HCT116 (cell line): ENCODE data around the gene SCN4A. TPM values are rescaled to one million over a fixed set of nuclear protein-coding genes. Genes with fewer than 3 reads are reported as not detected.

ENCODE experiments used
- ATAC-seq: fragments of 200-7000 bp; cut with Tn5 transposase; 2 replicates; pipeline ENCODE4 v1.9.1; 2020; ENCODE audit warnings: mild to moderate bottlenecking, moderate library complexity
- BruUV-seq: library from RNA; stranded (reverse); fragments of 400-500 nt; replicated peaks from 2 replicates; lab custom pipeline; 2021; lab: Mats Ljungman, UMichigan
- CTCF ChIA-PET: fragments of 300-600 bp; sonication (Branson Sonifier 250); formaldehyde crosslinking; loops from one replicate; lab custom pipeline; 2021; ENCODE audit warnings: antibody characterized with exemption; lab: Charles Lee
- POLR2A ChIA-PET: fragments of 300-600, 350-600 bp; sonication (Branson Sonifier 250); formaldehyde crosslinking; loops from one replicate; lab custom pipeline; 2021; ENCODE audit warnings: antibody characterized with exemption; lab: Charles Lee
- RAD21 ChIA-PET, 2 experiments: fragments of 300-600 bp; sonication (Branson Sonifier 250); formaldehyde crosslinking; loops; one replicate each; lab custom pipeline; 2023; ENCODE audit warnings: low total read pairs in 2 of 2; ENCODE audit not compliant: uncharacterized antibody in 2 of 2, unreplicated experiment in 2 of 2, low non-redundant PET in 1 of 2; lab: Charles Lee
- DNase-seq: peaks from one replicate; pipeline ENCODE4 v3.0.0-alpha.2; 2010; ENCODE audit warnings: low read depth, low spot score
- H2AFZ ChIP-seq: fragments of 200-600 bp; shearing (Covaris generic), sonication (generic); 2 replicates; pipeline ENCODE4 v1.6.1; 2017; ENCODE audit warnings: low read depth, mixed run types, mixed read lengths, antibody characterized with exemption, low read length; ENCODE audit not compliant: poor library complexity, severe bottlenecking
- H3K27ac ChIP-seq: 2 replicates; pipeline ENCODE4 v1.5.1; 2012; ENCODE audit warnings: low read depth, low read length
- H3K27me3 ChIP-seq: fragments of 200-600 bp; sonication (generic); 2 replicates; pipeline ENCODE4 v1.6.1; 2016; ENCODE audit warnings: mixed run types, low read length, mixed read lengths; ENCODE audit not compliant: insufficient read depth
- H3K36me3 ChIP-seq, 2 experiments: fragments of 200-500 bp in 1 of 2; fragments of 200-600 bp in 1 of 2; sonication (Bioruptor generic) in 1 of 2; sonication (generic) in 1 of 2; 2 replicates each; pipeline versions ENCODE4 v1.5.1 to v1.6.1; 2014 to 2016; ENCODE audit warnings: low read length in 2 of 2, inconsistent platforms in 1 of 2, mixed read lengths in 1 of 2, mixed run types in 1 of 2; ENCODE audit not compliant: insufficient read depth in 2 of 2, control insufficient read depth in 1 of 2
- H3K4me1 ChIP-seq, 2 experiments: fragments of 200-600 bp in 1 of 2; sonication (generic) in 1 of 2; 2 replicates each; pipeline versions ENCODE4 v1.5.1 to v1.6.1; 2012 to 2017; ENCODE audit warnings: low read length in 2 of 2, inconsistent platforms in 1 of 2, mild to moderate bottlenecking in 1 of 2, mixed read lengths in 1 of 2, mixed run types in 1 of 2, moderate library complexity in 1 of 2; ENCODE audit not compliant: insufficient read depth in 2 of 2, control insufficient read depth in 1 of 2
- H3K4me2 ChIP-seq: fragments of 200-600 bp; sonication (generic); 2 replicates; pipeline ENCODE4 v1.6.1; 2017; ENCODE audit warnings: mixed run types, low read length, mixed read lengths
- H3K4me3 ChIP-seq, 2 experiments: fragments of 200-600 bp in 1 of 2; sonication (generic) in 1 of 2; replicated peaks in 1 of 2; 2 replicates each; pipeline ENCODE4 v1.5.1; 2011 to 2016; ENCODE audit warnings: low read length in 2 of 2, control low read depth in 1 of 2, low read depth in 1 of 2, mild to moderate bottlenecking in 1 of 2, mixed read lengths in 1 of 2, mixed run types in 1 of 2
- H3K79me2 ChIP-seq: fragments of 200-600 bp; sonication (generic); 2 replicates; pipeline ENCODE4 v1.6.1; 2017; ENCODE audit warnings: mild to moderate bottlenecking, mixed run types, low read length, moderate library complexity, mixed read lengths; ENCODE audit not compliant: insufficient read depth
- H3K9ac ChIP-seq: fragments of 200-600 bp; sonication (generic); 2 replicates; pipeline ENCODE4 v1.6.1; 2016; ENCODE audit warnings: low read length, mixed read lengths
- H3K9me2 ChIP-seq: fragments of 200-600 bp; sonication (generic), shearing (Covaris generic); 2 replicates; pipeline ENCODE4 v1.6.1; 2017; ENCODE audit warnings: mixed run types, mild to moderate bottlenecking, moderate library complexity; ENCODE audit not compliant: insufficient read depth
- H3K9me3 ChIP-seq, 2 experiments: fragments of 200-500 bp in 1 of 2; fragments of 200-600 bp in 1 of 2; sonication (Bioruptor generic) in 1 of 2; sonication (generic) in 1 of 2; 2 replicates each; pipeline ENCODE4 v1.6.1; 2014 to 2017; ENCODE audit warnings: low read length in 2 of 2, mixed read lengths in 2 of 2, inconsistent platforms in 1 of 2, low read depth in 1 of 2, mild to moderate bottlenecking in 1 of 2, mixed run types in 1 of 2, moderate library complexity in 1 of 2; ENCODE audit not compliant: control insufficient read depth in 1 of 2, insufficient read depth in 1 of 2
- H4K20me1 ChIP-seq: fragments of 200-600 bp; sonication (generic), shearing (Covaris generic); 2 replicates; pipeline ENCODE4 v1.6.1; 2017; ENCODE audit warnings: mixed run types, mild to moderate bottlenecking, moderate library complexity; ENCODE audit not compliant: insufficient read depth
- CBX3 ChIP-seq: IDR thresholded peaks from 2 replicates; pipeline ENCODE4 v1.6.1; 2012; ENCODE audit warnings: low read depth
- EGR1 ChIP-seq: IDR thresholded peaks from 2 replicates; pipeline ENCODE4 v1.6.1; 2012; ENCODE audit warnings: low read depth
- EZH2 ChIP-seq: fragments of 200-600 bp; sonication (generic); IDR thresholded peaks from 2 replicates; pipeline ENCODE4 v1.6.1; 2017; ENCODE audit warnings: antibody characterized with exemption, mixed run types
- EZH2phosphoT487 ChIP-seq: fragments of 200-600 bp; IDR thresholded peaks from 2 replicates; pipeline ENCODE4 v1.6.1; 2018; ENCODE audit warnings: antibody characterized with exemption, borderline replicate concordance
- FOSL1 ChIP-seq: IDR thresholded peaks from 2 replicates; pipeline ENCODE4 v1.6.1; 2012; ENCODE audit warnings: low read depth
- POLR2A ChIP-seq: IDR thresholded peaks from 2 replicates; pipeline ENCODE4 v1.7.0; 2011; ENCODE audit warnings: borderline replicate concordance; ENCODE audit not compliant: insufficient read depth, insufficient read length; ENCODE audit errors: extremely low read depth
- SIN3A ChIP-seq: IDR thresholded peaks from 2 replicates; pipeline ENCODE4 v1.6.1; 2012; ENCODE audit warnings: low read depth
- SP1 ChIP-seq: IDR thresholded peaks from 2 replicates; pipeline ENCODE4 v1.6.1; 2012; ENCODE audit warnings: low read depth
- SRF ChIP-seq: IDR thresholded peaks from 2 replicates; pipeline ENCODE4 v1.6.1; 2012; ENCODE audit warnings: low read depth
- YY1 ChIP-seq: IDR thresholded peaks from 2 replicates; pipeline ENCODE4 v1.6.1; 2011; ENCODE audit warnings: low read length, low read depth, moderate library complexity, mild to moderate bottlenecking; ENCODE audit not compliant: insufficient replicate concordance; ENCODE audit errors: extremely low read depth
- intact Hi-C: fragments of 100-400 bp; cut with micrococcal nuclease; formaldehyde crosslinking; loops from 2 replicates; pipeline ENCODE4 v1.10.0; 2022
- total RNA-seq: library from RNA; stranded (reverse); gene quantifications from one replicate; pipeline ENCODE4 v1.2.1, GENCODE V29; 2021; ENCODE audit not compliant: unreplicated experiment
- TF ChIP-seq, protein P1 (sequence below): IDR thresholded peaks from 2 replicates; pipeline ENCODE4 v1.6.1; 2011; ENCODE audit warnings: mild to moderate bottlenecking, low read length, moderate library complexity; ENCODE audit not compliant: insufficient replicate concordance; ENCODE audit errors: extremely low read depth
- TF ChIP-seq, protein P2 (sequence below): IDR thresholded peaks from 2 replicates; pipeline ENCODE4 v1.6.1; 2012; ENCODE audit warnings: low read depth
- TF ChIP-seq, protein P3 (sequence below), 3 experiments: fragments of 200-600 bp in 1 of 3; sonication (generic) in 1 of 3; IDR thresholded peaks in 2 of 3; conservative IDR thresholded peaks in 1 of 3; 2 replicates each; pipeline ENCODE4 v1.5.1; 2012 to 2017; ENCODE audit warnings: low read depth in 2 of 3, low read length in 2 of 3, antibody characterized with exemption in 1 of 3, borderline replicate concordance in 1 of 3, control low read depth in 1 of 3, mild to moderate bottlenecking in 1 of 3, mixed read lengths in 1 of 3, mixed run types in 1 of 3, moderate library complexity in 1 of 3; ENCODE audit not compliant: insufficient read depth in 1 of 3
- TF ChIP-seq, protein P4 (sequence below): IDR thresholded peaks from 2 replicates; pipeline ENCODE4 v1.6.1; 2012
- TF ChIP-seq, protein P5 (sequence below): IDR thresholded peaks from 2 replicates; pipeline ENCODE4 v1.6.1; 2012

Gene SCN4A
- total RNA-seq, 1 experiment from 2014 or later = 2.7 TPM

DNA sequence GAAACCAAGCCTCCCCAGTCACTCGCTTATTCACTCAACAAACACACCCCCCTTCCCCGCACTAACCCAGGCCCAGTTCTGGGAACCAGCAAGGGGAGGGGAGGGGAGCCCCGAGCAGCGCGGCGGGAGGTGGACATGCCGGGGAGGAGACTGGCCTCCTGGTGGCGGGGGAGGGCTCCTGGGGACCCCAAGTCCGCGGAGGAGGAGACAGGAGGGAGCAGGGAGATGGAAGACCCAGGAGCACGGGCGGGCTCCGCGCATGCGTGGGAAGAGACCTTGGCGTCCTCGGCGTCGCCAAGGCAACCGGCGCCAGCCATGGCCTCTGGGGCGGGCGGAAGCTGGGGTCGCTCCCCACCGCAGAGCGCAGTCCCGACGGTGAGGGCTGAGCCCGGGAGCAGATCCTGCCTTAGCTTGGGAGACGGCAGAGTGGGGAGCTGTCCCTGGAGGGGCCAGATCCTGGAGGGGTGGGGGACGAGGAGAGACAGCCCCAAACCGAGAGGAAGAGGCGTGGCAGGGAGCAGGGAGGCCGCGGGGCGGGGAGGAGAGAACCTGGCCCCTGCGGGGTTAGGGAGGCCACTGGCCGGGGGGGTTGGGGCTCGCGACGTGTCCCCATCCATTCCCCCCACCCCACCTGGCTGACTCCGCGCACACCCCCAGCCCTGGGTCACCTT is 25.5 kb upstream of the SCN4A start, which contains the start of gene PRR29:
PRR29 (plus strand) TSS at position 302 of the 671 bp plus-strand sequence; CDS start at position 316, 14 bp downstream.
- Histone ChIP-seq H3K79me2 (no peaks in the 10 kb centered on the region), H2AFZ (no peak within 1 kb of the TSS), H3K9ac (no peak within 1 kb of the TSS), H3K4me1 (no peaks in the 10 kb centered on the region), H3K4me3 (no peak within 1 kb of the TSS), H3K4me2 (no peak within 1 kb of the TSS), H3K9me2 (no peaks in the 10 kb centered on the region), H3K27ac (no peak within 1 kb of the TSS), H4K20me1 (no peaks in the 10 kb centered on the region), H3K9me3 (no peaks in the 10 kb centered on the region), H3K36me3 (no peaks in the 10 kb centered on the region), H3K27me3 (peaks cover 26% of the 10 kb centered on the region; the same call in 1 of the 2 replicates)
- TF ChIP-seq SRF (no peak), CBX3 (no peak), SP1 (no peak), SIN3A (no peak), POLR2A (no peak), EZH2phosphoT487 (no peak), YY1 (no peak), EGR1 (no peak), EZH2 (no peak), FOSL1 (no peak)
- TF ChIP-seq, protein P1, sequence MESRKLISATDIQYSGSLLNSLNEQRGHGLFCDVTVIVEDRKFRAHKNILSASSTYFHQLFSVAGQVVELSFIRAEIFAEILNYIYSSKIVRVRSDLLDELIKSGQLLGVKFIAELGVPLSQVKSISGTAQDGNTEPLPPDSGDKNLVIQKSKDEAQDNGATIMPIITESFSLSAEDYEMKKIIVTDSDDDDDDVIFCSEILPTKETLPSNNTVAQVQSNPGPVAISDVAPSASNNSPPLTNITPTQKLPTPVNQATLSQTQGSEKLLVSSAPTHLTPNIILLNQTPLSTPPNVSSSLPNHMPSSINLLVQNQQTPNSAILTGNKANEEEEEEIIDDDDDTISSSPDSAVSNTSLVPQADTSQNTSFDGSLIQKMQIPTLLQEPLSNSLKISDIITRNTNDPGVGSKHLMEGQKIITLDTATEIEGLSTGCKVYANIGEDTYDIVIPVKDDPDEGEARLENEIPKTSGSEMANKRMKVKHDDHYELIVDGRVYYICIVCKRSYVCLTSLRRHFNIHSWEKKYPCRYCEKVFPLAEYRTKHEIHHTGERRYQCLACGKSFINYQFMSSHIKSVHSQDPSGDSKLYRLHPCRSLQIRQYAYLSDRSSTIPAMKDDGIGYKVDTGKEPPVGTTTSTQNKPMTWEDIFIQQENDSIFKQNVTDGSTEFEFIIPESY = no peak
- TF ChIP-seq, protein P2, sequence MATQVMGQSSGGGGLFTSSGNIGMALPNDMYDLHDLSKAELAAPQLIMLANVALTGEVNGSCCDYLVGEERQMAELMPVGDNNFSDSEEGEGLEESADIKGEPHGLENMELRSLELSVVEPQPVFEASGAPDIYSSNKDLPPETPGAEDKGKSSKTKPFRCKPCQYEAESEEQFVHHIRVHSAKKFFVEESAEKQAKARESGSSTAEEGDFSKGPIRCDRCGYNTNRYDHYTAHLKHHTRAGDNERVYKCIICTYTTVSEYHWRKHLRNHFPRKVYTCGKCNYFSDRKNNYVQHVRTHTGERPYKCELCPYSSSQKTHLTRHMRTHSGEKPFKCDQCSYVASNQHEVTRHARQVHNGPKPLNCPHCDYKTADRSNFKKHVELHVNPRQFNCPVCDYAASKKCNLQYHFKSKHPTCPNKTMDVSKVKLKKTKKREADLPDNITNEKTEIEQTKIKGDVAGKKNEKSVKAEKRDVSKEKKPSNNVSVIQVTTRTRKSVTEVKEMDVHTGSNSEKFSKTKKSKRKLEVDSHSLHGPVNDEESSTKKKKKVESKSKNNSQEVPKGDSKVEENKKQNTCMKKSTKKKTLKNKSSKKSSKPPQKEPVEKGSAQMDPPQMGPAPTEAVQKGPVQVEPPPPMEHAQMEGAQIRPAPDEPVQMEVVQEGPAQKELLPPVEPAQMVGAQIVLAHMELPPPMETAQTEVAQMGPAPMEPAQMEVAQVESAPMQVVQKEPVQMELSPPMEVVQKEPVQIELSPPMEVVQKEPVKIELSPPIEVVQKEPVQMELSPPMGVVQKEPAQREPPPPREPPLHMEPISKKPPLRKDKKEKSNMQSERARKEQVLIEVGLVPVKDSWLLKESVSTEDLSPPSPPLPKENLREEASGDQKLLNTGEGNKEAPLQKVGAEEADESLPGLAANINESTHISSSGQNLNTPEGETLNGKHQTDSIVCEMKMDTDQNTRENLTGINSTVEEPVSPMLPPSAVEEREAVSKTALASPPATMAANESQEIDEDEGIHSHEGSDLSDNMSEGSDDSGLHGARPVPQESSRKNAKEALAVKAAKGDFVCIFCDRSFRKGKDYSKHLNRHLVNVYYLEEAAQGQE = no peak
- TF ChIP-seq, protein P3, sequence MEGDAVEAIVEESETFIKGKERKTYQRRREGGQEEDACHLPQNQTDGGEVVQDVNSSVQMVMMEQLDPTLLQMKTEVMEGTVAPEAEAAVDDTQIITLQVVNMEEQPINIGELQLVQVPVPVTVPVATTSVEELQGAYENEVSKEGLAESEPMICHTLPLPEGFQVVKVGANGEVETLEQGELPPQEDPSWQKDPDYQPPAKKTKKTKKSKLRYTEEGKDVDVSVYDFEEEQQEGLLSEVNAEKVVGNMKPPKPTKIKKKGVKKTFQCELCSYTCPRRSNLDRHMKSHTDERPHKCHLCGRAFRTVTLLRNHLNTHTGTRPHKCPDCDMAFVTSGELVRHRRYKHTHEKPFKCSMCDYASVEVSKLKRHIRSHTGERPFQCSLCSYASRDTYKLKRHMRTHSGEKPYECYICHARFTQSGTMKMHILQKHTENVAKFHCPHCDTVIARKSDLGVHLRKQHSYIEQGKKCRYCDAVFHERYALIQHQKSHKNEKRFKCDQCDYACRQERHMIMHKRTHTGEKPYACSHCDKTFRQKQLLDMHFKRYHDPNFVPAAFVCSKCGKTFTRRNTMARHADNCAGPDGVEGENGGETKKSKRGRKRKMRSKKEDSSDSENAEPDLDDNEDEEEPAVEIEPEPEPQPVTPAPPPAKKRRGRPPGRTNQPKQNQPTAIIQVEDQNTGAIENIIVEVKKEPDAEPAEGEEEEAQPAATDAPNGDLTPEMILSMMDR (IDR thresholded peaks at IDR 0.05 in 2 of 3, conservative IDR thresholded peaks at IDR 0.05 in 1 of 3; ENCODE audit: borderline replicate concordance in 1 of 3, insufficient read depth in 1 of 3, low read depth in 2 of 3, low read length in 2 of 3) = no peak
- TF ChIP-seq, protein P4, sequence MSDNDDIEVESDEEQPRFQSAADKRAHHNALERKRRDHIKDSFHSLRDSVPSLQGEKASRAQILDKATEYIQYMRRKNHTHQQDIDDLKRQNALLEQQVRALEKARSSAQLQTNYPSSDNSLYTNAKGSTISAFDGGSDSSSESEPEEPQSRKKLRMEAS = no peak
- TF ChIP-seq, protein P5, sequence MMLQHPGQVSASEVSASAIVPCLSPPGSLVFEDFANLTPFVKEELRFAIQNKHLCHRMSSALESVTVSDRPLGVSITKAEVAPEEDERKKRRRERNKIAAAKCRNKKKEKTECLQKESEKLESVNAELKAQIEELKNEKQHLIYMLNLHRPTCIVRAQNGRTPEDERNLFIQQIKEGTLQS = no peak
- POLR2A ChIA-PET = no interaction called here
- CTCF ChIA-PET = no interaction called here
- no TSS peak for BruUV-seq
- intact Hi-C loops = no loop called here
- no peak for DNase-seq
- RAD21 ChIA-PET = no interaction called here
- no peak for ATAC-seq
